Endodermal cell (in vitro differentiated cells): ENCODE data around the gene FHDC1. TPM values are rescaled to one million over a fixed set of nuclear protein-coding genes. Genes with fewer than 3 reads are reported as not detected.

Source experiments
- DNase-seq: peaks from one replicate; pipeline ENCODE4 v3.0.0-alpha.2; 2017
- H3K27ac ChIP-seq: 2 replicates; pipeline ENCODE4 v1.5.1; 2013; ENCODE audit warnings: mild to moderate bottlenecking, low read depth, low read length, moderate library complexity
- H3K27me3 ChIP-seq: 2 replicates; pipeline ENCODE4 v1.6.1; 2013; ENCODE audit warnings: mild to moderate bottlenecking, low read length, moderate library complexity; ENCODE audit not compliant: insufficient read depth, control insufficient read depth, poor library complexity, severe bottlenecking
- H3K36me3 ChIP-seq: 2 replicates; pipeline ENCODE4 v1.7.0; 2013; ENCODE audit warnings: mild to moderate bottlenecking, low read length, moderate library complexity; ENCODE audit not compliant: control insufficient read depth, insufficient read depth
- H3K4me1 ChIP-seq: one replicate; pipeline ENCODE4 v1.7.0; 2013; ENCODE audit warnings: low read length; ENCODE audit not compliant: control insufficient read depth, insufficient read depth
- H3K4me3 ChIP-seq: 2 replicates; pipeline ENCODE4 v1.5.1; 2013; ENCODE audit warnings: mild to moderate bottlenecking, low read length, moderate library complexity
- H3K9ac ChIP-seq: 2 replicates; pipeline ENCODE4 v1.6.1; 2013; ENCODE audit warnings: mild to moderate bottlenecking, low read length, moderate library complexity; ENCODE audit not compliant: poor library complexity, severe bottlenecking; ENCODE audit errors: extremely low read depth
- H3K9me3 ChIP-seq: 2 replicates; pipeline ENCODE4 v1.6.1; 2013; ENCODE audit warnings: mild to moderate bottlenecking, low read length, moderate library complexity; ENCODE audit not compliant: control insufficient read depth
- H3K27ac Mint-ChIP-seq: 2 replicates; pipeline ENCODE4 v1.8.0; 2020; ENCODE audit warnings: mixed read lengths
- H3K27me3 Mint-ChIP-seq: 2 replicates; pipeline ENCODE4 v1.8.0; 2021; ENCODE audit warnings: mild to moderate bottlenecking, mixed read lengths; ENCODE audit not compliant: insufficient read depth
- H3K36me3 Mint-ChIP-seq: 2 replicates; pipeline ENCODE4 v1.8.0; 2020; ENCODE audit warnings: low read depth, mixed read lengths
- H3K4me1 Mint-ChIP-seq: 2 replicates; pipeline ENCODE4 v1.8.0; 2020; ENCODE audit warnings: mixed read lengths
- H3K4me3 Mint-ChIP-seq: 2 replicates; pipeline ENCODE4 v1.8.0; 2020; ENCODE audit warnings: mild to moderate bottlenecking, moderate library complexity, mixed read lengths
- H3K9me3 Mint-ChIP-seq: 2 replicates; pipeline ENCODE4 v1.8.0; 2020; ENCODE audit warnings: mild to moderate bottlenecking, mixed read lengths
- CTCF ChIP-seq: fragments of 200-600 bp; sonication (generic); conservative IDR thresholded peaks from 2 replicates; pipeline ENCODE4 v1.5.0; 2021; ENCODE audit warnings: antibody characterized with exemption, mild to moderate bottlenecking
- WGBS, 2 experiments: methylation state at CpG; one replicate each; pipeline versions ENCODE4 v1.1.5 to v1.1.7; 2013; ENCODE audit warnings: missing lambda C conversion rate in 2 of 2, mixed read lengths in 1 of 2; ENCODE audit not compliant: insufficient coverage in 1 of 2, insufficient read length in 1 of 2; 5-methylcytosine and 5-hydroxymethylcytosine counted together
- total RNA-seq, 2 donors: library from RNA; stranded (reverse); fragmentation: NEBNext Ultra II Directional in 1 of 2; extraction: Animal tissue kit (Norgen Biotek cat#: 25700) in 1 of 2; gene quantifications; 2 replicates in 1 of 2; 3 replicates in 1 of 2; pipeline ENCODE4 v1.2.1, GENCODE V29; 2021

Gene FHDC1
- total RNA-seq, 2 donors from 2014 or later: 2.5 to 7.9 TPM

GRCh38 chr4:153027866-153028265 is 91.7 kb downstream of the FHDC1 start:
- no peak for TF ChIP-seq CTCF
- no peak for DNase-seq
- H3K4me3 Mint-ChIP-seq: no peak overlapping the region
- Histone ChIP-seq H3K36me3 (no peaks in the 10 kb centered on the region), H3K4me1 (no peaks in the 10 kb centered on the region), H3K4me3 (no peak overlapping the region), H3K9me3 (peaks cover 30% of the 10 kb centered on the region), H3K27me3 (no peaks in the 10 kb centered on the region), H3K9ac (no peak overlapping the region), H3K27ac (no peak overlapping the region)
- no peak overlapping the region for H3K27ac Mint-ChIP-seq
- H3K36me3 Mint-ChIP-seq: no peaks in the 10 kb centered on the region
- peaks cover 3% of the 10 kb centered on the region for H3K4me1 Mint-ChIP-seq
- WGBS, 2 experiments: 50 to 57% methylated on average over 2 to 3 of the region's 3 CpGs
- peaks cover 32% of the 10 kb centered on the region for H3K9me3 Mint-ChIP-seq
- no peaks in the 10 kb centered on the region for H3K27me3 Mint-ChIP-seq

GRCh38 chr4:153028535-153028934 is 92.4 kb downstream of the FHDC1 start:
- Mint-ChIP-seq H3K4me1 (no peaks in the 10 kb centered on the region), H3K36me3 (no peaks in the 10 kb centered on the region), H3K27ac (no peak overlapping the region), H3K9me3 (peaks cover 32% of the 10 kb centered on the region), H3K4me3 (no peak overlapping the region), H3K27me3 (no peaks in the 10 kb centered on the region)
- H3K9ac ChIP-seq: no peak overlapping the region
- H3K4me3 ChIP-seq: no peak overlapping the region
- H3K9me3 ChIP-seq: peaks cover 30% of the 10 kb centered on the region
- no peaks in the 10 kb centered on the region for H3K27me3 ChIP-seq
- H3K4me1 ChIP-seq: no peaks in the 10 kb centered on the region
- TF ChIP-seq CTCF: no peak
- H3K27ac ChIP-seq: no peak overlapping the region
- H3K36me3 ChIP-seq: no peaks in the 10 kb centered on the region
- 32 to 53% methylated on average over 1 of the region's 1 CpG for WGBS, 2 experiments
- DNase-seq: peak; percentile 56

Other genes starting within 250 kb of the FHDC1 start
- 1 to 10 TPM; 2.1 to 2.9 TPM for gene TIGD4, start 156.6 kb upstream of the FHDC1 start, total RNA-seq
- gene ARFIP1, start 156.4 kb upstream of the FHDC1 start, total RNA-seq: 10 to 100 TPM; 34.3 to 39.4 TPM